GM19438 (cell line): ENCODE data around the gene BOD1L1.

Source experiments
- ATAC-seq: cut with Tn5 transposase; IDR thresholded peaks from one replicate; pipeline ENCODE4 v1.9.1; 2021; ENCODE audit warnings: low read depth; ENCODE audit not compliant: unreplicated experiment

The BOD1L1 gene

GRCh38 chr4:13626492-13627177 is 890 bp downstream of the BOD1L1 start:
- ATAC-seq: no peak

GRCh38 chr4:13618212-13618806 is 9.2 kb downstream of the BOD1L1 start:
- ATAC-seq: no peak

- ATAC-seq: no peak
These were observed 9.7 kb downstream of the BOD1L1 start for GRCh38 chr4:13617801-13618200.

GRCh38 chr4:13616597-13616996 is 10.9 kb downstream of the BOD1L1 start:
- ATAC-seq: no peak

GRCh38 chr4:13615161-13615560 is 12.4 kb downstream of the BOD1L1 start:
- ATAC-seq: peak; percentile 56

- no peak for ATAC-seq
These were observed 15.0 kb downstream of the BOD1L1 start for GRCh38 chr4:13612569-13612968.

- ATAC-seq: peak; percentile 77
These were observed 16.2 kb downstream of the BOD1L1 start for GRCh38 chr4:13611283-13611842.

GRCh38 chr4:13605330-13605729 is 22.2 kb downstream of the BOD1L1 start:
- ATAC-seq: no peak

GRCh38 chr4:13601848-13602247 is 25.7 kb downstream of the BOD1L1 start:
- ATAC-seq: no peak

- ATAC-seq: no peak
These were observed 26.5 kb downstream of the BOD1L1 start for GRCh38 chr4:13601048-13601447.

GRCh38 chr4:13599159-13599558 is 28.4 kb downstream of the BOD1L1 start:
- no peak for ATAC-seq

- ATAC-seq: no peak
These were observed 29.9 kb downstream of the BOD1L1 start for GRCh38 chr4:13597604-13598003.

GRCh38 chr4:13597141-13597540 is 30.4 kb downstream of the BOD1L1 start:
- ATAC-seq: no peak

- ATAC-seq: no peak
These were observed 35.3 kb downstream of the BOD1L1 start for GRCh38 chr4:13592220-13592619.

GRCh38 chr4:13590766-13591165 is 36.8 kb downstream of the BOD1L1 start:
- ATAC-seq: no peak

- ATAC-seq: no peak
These were observed 38.6 kb downstream of the BOD1L1 start for GRCh38 chr4:13588954-13589353.

GRCh38 chr4:13584481-13584880 is 43.0 kb downstream of the BOD1L1 start:
- ATAC-seq: no peak

- ATAC-seq: no peak
These were observed 47.5 kb downstream of the BOD1L1 start for GRCh38 chr4:13580036-13580435.

GRCh38 chr4:13577660-13578059 is 49.9 kb downstream of the BOD1L1 start:
- ATAC-seq: no peak

- ATAC-seq: no peak
These were observed 56.6 kb downstream of the BOD1L1 start for GRCh38 chr4:13570916-13571315.

- ATAC-seq: no peak
These were observed 60.4 kb downstream of the BOD1L1 start for GRCh38 chr4:13567125-13567524.

GRCh38 chr4:13562876-13563275 is 64.6 kb downstream of the BOD1L1 start:
- no peak for ATAC-seq
